ENCODE measurements around the gene COL9A3. TPM values are rescaled to one million over a fixed set of nuclear protein-coding genes. Genes with fewer than 3 reads are reported as not detected.

Gene COL9A3
- total RNA-seq, 1 donor from 2014 or later: 0.05 TPM

GRCh38 chr20:62855120-62855519 lies 38.3 kb downstream of the COL9A3 start:
- DNase-seq (ENCODE audit: low read depth): no peak

- DNase-seq (ENCODE audit: low read depth): no peak
Measured at GRCh38 chr20:62856931-62857619, 40.2 kb downstream of the COL9A3 start.

- DNase-seq (ENCODE audit: low read depth): no peak
Measured at GRCh38 chr20:62858058-62858830, 41.4 kb downstream of the COL9A3 start.

GRCh38 chr20:62859721-62860120 lies 42.9 kb downstream of the COL9A3 start:
- DNase-seq (ENCODE audit: low read depth): no peak

- peak; percentile 21 for DNase-seq (ENCODE audit: low read depth)
Measured at GRCh38 chr20:62860391-62860923, 43.6 kb downstream of the COL9A3 start.

GRCh38 chr20:62860924-62861691 lies 44.3 kb downstream of the COL9A3 start:
- no peak for DNase-seq (ENCODE audit: low read depth)

GRCh38 chr20:62861726-62862336 lies 45.0 kb downstream of the COL9A3 start, which contains the start of gene TCFL5:
Gene TCFL5 (minus strand): TSS chr20:62861822. CDS start chr20:62861670, 152 bp downstream.
- peak; percentile 26 for DNase-seq (ENCODE audit: low read depth)

- DNase-seq (ENCODE audit: low read depth): no peak
Measured at GRCh38 chr20:62864207-62864606, 47.4 kb downstream of the COL9A3 start.

- no peak for DNase-seq (ENCODE audit: low read depth)
Measured at GRCh38 chr20:62872184-62872847, 55.5 kb downstream of the COL9A3 start.

GRCh38 chr20:62872862-62873261 lies 56.0 kb downstream of the COL9A3 start:
- DNase-seq (ENCODE audit: low read depth): no peak

GRCh38 chr20:62873280-62873679 lies 56.4 kb downstream of the COL9A3 start:
- no peak for DNase-seq (ENCODE audit: low read depth)

GRCh38 chr20:62873681-62874031 lies 56.8 kb downstream of the COL9A3 start:
- peak; percentile 32 for DNase-seq (ENCODE audit: low read depth)

GRCh38 chr20:62874964-62875344 lies 58.1 kb downstream of the COL9A3 start:
- DNase-seq (ENCODE audit: low read depth): no peak

GRCh38 chr20:62875419-62876361 lies 58.8 kb downstream of the COL9A3 start:
- peak; percentile 52 for DNase-seq (ENCODE audit: low read depth)

- no peak for DNase-seq (ENCODE audit: low read depth)
Measured at GRCh38 chr20:62876501-62876901, 59.7 kb downstream of the COL9A3 start.

GRCh38 chr20:62876902-62877816 lies 60.3 kb downstream of the COL9A3 start:
- no peak for DNase-seq (ENCODE audit: low read depth)

GRCh38 chr20:62878244-62879038 lies 61.6 kb downstream of the COL9A3 start:
- DNase-seq (ENCODE audit: low read depth): no peak
